Neutrophil (primary cell): ENCODE measurements around the gene HIVEP3.

Experiments used
- H3K27ac ChIP-seq: fragments of 200-600 bp; sonication (generic); 2 replicates; pipeline ENCODE4 v1.5.1; 2016; ENCODE audit warnings: mild to moderate bottlenecking, moderate library complexity
- H3K27me3 ChIP-seq: fragments of 200-600 bp; sonication (generic); 2 replicates; pipeline ENCODE4 v1.6.0; 2016; ENCODE audit warnings: mild to moderate bottlenecking
- H3K36me3 ChIP-seq: fragments of 200-600 bp; sonication (generic); 2 replicates; pipeline ENCODE4 v1.5.1; 2017
- H3K4me1 ChIP-seq, 2 experiments: fragments of 200-600 bp in 1 of 2; sonication (generic) in 1 of 2; 1 replicate in 1 of 2; 2 replicates in 1 of 2; pipeline versions ENCODE4 v1.5.1 to v1.6.1; 2013 to 2016; ENCODE audit warnings: low read depth in 1 of 2, low read length in 1 of 2, mild to moderate bottlenecking in 1 of 2, moderate library complexity in 1 of 2; ENCODE audit not compliant: control insufficient read depth in 1 of 2, insufficient read depth in 1 of 2
- H3K4me3 ChIP-seq, 2 experiments: fragments of 200-600 bp in 1 of 2; sonication (generic) in 1 of 2; 1 replicate in 1 of 2; 2 replicates in 1 of 2; pipeline ENCODE4 v1.5.1; 2013 to 2016; ENCODE audit warnings: low read depth in 1 of 2, low read length in 1 of 2, mild to moderate bottlenecking in 1 of 2, moderate library complexity in 1 of 2
- H3K9me3 ChIP-seq: fragments of 200-600 bp; sonication (generic); 2 replicates; pipeline ENCODE4 v1.5.1; 2016
- TF ChIP-seq, protein P1 (sequence below): fragments of 200-600 bp; sonication (generic); IDR thresholded peaks from 2 replicates; pipeline ENCODE4 v1.5.1; 2016; ENCODE audit warnings: antibody characterized with exemption

The HIVEP3 gene

DNA sequence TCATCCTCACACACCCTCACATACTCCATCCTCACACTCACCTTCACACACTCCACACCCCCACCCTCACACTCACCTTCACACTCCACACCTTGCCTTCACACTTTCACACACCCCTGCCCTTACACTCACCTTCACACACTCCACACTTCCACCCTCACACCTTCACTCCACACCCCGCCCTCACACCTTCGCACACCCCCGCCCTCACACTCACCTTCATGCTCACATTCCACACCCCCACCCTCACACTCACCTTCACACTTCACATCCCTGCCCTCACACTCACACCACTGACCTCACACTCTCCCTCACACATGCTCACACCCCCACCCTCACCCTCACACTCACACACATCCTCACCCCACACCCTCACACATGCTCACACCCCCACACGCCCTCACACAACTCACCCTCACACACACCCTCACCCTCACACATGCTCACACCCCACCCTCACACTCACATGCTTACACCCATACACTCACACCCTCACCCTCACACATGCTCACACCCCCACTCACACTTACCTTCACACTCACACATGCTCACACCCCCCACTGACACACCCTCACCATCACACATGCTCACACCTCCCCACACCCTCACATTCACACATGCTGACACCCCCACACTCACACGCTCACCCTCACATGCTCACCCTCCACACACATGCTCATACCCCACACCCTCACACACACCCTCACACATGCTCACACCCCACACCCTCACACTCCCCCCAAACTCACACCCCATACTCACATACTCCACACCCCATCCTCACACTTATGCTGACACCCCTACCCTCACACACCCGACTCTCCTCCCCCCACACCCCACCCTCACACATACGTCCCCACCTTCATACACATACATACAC is 389.8 kb downstream of the HIVEP3 start:
- Histone ChIP-seq H3K36me3 (no peaks in the 10 kb centered on the region), H3K4me1 (no peaks in the 10 kb centered on the region), H3K9me3 (no peaks in the 10 kb centered on the region), H3K27ac (no peak overlapping the region), H3K27me3 (no peaks in the 10 kb centered on the region), H3K4me3 (no peak overlapping the region)
- TF ChIP-seq, protein P1, sequence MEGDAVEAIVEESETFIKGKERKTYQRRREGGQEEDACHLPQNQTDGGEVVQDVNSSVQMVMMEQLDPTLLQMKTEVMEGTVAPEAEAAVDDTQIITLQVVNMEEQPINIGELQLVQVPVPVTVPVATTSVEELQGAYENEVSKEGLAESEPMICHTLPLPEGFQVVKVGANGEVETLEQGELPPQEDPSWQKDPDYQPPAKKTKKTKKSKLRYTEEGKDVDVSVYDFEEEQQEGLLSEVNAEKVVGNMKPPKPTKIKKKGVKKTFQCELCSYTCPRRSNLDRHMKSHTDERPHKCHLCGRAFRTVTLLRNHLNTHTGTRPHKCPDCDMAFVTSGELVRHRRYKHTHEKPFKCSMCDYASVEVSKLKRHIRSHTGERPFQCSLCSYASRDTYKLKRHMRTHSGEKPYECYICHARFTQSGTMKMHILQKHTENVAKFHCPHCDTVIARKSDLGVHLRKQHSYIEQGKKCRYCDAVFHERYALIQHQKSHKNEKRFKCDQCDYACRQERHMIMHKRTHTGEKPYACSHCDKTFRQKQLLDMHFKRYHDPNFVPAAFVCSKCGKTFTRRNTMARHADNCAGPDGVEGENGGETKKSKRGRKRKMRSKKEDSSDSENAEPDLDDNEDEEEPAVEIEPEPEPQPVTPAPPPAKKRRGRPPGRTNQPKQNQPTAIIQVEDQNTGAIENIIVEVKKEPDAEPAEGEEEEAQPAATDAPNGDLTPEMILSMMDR = no peak

DNA sequence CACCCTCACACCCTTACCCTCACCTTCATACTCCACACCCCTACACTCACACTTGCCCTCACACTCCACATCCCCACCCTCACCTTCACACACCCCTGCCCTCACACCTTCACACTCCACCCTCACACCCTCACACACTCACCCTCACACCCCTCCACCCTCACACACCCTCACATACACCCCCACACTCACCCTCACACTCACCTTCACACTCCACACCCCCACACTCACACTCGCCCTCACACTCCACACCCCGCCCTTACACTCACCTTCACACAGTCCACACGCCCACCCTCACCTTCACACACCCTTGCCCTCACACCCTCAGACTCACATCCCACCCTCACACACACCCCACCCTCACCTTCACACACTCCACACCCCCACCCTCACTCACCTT is 390.6 kb downstream of the HIVEP3 start:
- H3K4me1 ChIP-seq = no peaks in the 10 kb centered on the region
- no peak overlapping the region for H3K4me3 ChIP-seq
- H3K27ac ChIP-seq = no peak overlapping the region
- H3K36me3 ChIP-seq = no peaks in the 10 kb centered on the region
- TF ChIP-seq, protein P1 = no peak
- H3K9me3 ChIP-seq = no peaks in the 10 kb centered on the region
- H3K27me3 ChIP-seq = no peaks in the 10 kb centered on the region

DNA sequence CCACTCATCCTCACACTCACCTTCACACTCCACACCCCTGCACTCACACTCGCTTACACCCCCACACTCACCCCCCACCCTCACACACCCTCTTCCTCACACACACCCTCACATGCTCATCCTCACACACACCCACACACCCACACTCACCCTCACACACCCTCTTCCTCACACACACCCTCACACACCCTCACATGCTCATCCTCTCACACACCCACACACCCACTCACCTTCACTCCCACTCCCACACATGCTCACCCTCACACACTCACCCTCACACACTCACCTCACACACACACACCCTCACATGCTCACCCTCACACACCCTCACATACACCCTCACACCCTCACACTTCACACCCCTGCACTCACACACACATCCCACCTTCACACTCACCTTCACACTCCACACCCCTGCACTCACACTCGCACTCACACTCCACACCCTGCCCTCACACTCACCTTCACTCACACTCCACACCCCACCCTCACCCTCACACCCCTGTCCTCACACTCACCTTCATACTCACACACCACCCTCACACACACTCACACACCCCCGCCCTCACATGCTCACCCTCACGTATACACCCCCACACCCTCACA is 391.7 kb downstream of the HIVEP3 start:
- Histone ChIP-seq H3K27ac (no peak overlapping the region), H3K9me3 (no peaks in the 10 kb centered on the region), H3K27me3 (no peaks in the 10 kb centered on the region), H3K36me3 (no peaks in the 10 kb centered on the region), H3K4me1 (no peaks in the 10 kb centered on the region), H3K4me3 (no peak overlapping the region)
- TF ChIP-seq, protein P1 = no peak

DNA sequence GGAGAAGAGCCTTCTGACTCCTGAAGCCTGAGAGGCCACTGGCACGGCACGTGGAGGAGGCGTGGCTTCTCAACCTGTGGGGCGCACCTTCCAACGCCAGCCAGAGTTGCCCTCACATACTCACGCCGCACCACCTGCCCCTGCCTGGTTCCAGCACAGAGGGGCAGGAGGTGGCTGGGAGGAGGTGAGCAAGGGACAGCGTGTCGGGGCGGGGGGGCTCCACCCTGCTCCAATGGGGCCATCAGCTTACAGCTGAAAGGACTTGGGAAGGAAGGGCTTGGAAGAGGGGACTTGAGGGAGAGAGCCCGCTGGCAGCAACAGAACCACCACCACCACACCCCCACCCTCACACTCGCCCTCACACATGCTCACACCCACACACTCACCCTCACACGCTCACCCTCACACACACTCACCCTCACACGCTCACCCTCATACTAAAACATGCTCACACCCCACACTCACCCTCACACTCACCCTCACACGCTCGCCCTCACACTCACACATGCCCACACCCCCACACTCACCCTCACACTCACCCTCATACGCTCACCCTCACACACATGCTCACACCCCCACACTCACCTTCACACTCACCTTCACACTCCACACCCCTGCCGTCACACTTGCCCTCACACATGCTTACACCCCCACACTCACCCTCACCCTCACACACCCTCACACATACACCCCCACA is 392.7 kb downstream of the HIVEP3 start:
- Histone ChIP-seq H3K4me3 (no peak overlapping the region), H3K9me3 (no peaks in the 10 kb centered on the region), H3K27ac (no peak overlapping the region), H3K27me3 (no peaks in the 10 kb centered on the region), H3K36me3 (no peaks in the 10 kb centered on the region), H3K4me1 (peaks cover 5 to 6% of the 10 kb centered on the region in 2 experiments)
- TF ChIP-seq, protein P1 = no peak

DNA sequence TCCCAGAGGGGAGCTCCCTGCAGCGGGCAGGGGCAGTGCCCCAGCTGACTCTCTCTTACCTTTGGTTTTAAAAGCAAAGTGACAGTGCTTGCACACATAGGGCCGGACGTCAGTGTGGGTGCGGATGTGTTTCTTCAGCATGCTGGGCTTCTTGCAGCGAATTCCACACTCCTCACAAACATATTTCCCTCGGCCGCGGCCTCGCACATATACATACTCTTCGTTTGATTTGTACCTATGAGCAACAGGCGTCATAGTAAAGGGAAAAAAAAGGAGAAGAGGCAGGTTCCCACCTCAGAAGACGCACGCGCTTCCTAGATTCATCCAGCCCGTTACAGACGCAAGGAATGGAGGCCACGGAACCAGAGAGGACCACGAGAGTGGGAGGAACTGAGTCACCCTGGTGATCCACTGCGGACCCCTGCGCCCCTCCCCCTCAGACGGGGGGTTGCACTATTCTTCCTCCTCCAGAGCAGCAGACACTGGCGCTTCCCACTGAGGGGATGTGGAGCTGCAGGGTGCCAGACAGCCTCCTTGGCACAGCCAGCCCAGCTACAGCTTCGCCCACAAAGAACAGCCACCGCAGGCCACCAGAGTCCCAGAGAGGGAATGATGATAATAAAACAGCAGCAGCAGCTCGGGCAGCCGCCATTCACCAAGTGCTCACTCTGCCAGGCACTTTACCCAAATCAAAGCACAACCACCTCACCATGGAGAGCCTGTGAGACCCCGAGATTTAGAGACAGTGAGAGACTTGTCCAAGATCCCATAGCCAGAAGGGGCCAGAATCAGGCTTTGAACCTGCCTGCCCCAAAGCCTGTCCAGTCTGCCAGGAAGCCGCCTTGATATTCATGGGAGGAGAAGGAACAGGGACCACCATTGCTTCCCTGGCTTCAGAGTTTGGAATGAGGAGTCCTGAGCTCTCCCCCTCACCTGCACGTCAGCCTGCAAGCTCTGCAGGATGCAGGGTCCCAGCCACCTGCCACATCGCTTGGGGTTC is 393.7 kb downstream of the HIVEP3 start:
- H3K27ac ChIP-seq = no peak overlapping the region

More for the DNA sequence above, 393.7 kb downstream of the HIVEP3 start:
- H3K36me3 ChIP-seq = no peaks in the 10 kb centered on the region
- H3K4me1 ChIP-seq = peaks cover 9 to 10% of the 10 kb centered on the region in 2 experiments
- H3K9me3 ChIP-seq = no peaks in the 10 kb centered on the region
- TF ChIP-seq, protein P1 = no peak
- H3K4me3 ChIP-seq = no peak overlapping the region
- no peaks in the 10 kb centered on the region for H3K27me3 ChIP-seq
